HUES64 (cell line): ENCODE results near the gene CSTA.
A peak's percentile ranks its signal among the peaks of the same experiment; 100 is the strongest.

ENCODE experiments used
- H3K27ac ChIP-seq: 2 replicates; pipeline ENCODE4 v1.7.0; 2013; ENCODE audit warnings: low read depth, low read length, inconsistent platforms
- H3K27me3 ChIP-seq: 2 replicates; pipeline ENCODE4 v1.6.1; 2013; ENCODE audit warnings: mild to moderate bottlenecking, low read length; ENCODE audit not compliant: insufficient read depth
- H3K36me3 ChIP-seq: 2 replicates; pipeline ENCODE4 v1.6.1; 2013; ENCODE audit warnings: mild to moderate bottlenecking, low read length; ENCODE audit not compliant: insufficient read depth
- H3K4me1 ChIP-seq: 2 replicates; pipeline ENCODE4 v1.6.1; 2013; ENCODE audit warnings: mild to moderate bottlenecking, low read length, moderate library complexity; ENCODE audit not compliant: insufficient read depth
- H3K4me3 ChIP-seq: 2 replicates; pipeline ENCODE4 v1.5.1; 2013; ENCODE audit warnings: mild to moderate bottlenecking, low read length, moderate library complexity
- H3K9ac ChIP-seq: 2 replicates; pipeline ENCODE4 v1.6.1; 2013; ENCODE audit warnings: mild to moderate bottlenecking, low read depth, low read length
- H3K9me3 ChIP-seq: 2 replicates; pipeline ENCODE4 v1.6.1; 2013; ENCODE audit warnings: low read depth, low read length; ENCODE audit not compliant: insufficient read depth
- WGBS: fragments of 150-250, 120-280 bp; methylation state at CpG from one replicate; pipeline ENCODE4 v1.1.7; 2013; ENCODE audit warnings: missing lambda C conversion rate; 5-methylcytosine and 5-hydroxymethylcytosine counted together

The CSTA gene

DNA sequence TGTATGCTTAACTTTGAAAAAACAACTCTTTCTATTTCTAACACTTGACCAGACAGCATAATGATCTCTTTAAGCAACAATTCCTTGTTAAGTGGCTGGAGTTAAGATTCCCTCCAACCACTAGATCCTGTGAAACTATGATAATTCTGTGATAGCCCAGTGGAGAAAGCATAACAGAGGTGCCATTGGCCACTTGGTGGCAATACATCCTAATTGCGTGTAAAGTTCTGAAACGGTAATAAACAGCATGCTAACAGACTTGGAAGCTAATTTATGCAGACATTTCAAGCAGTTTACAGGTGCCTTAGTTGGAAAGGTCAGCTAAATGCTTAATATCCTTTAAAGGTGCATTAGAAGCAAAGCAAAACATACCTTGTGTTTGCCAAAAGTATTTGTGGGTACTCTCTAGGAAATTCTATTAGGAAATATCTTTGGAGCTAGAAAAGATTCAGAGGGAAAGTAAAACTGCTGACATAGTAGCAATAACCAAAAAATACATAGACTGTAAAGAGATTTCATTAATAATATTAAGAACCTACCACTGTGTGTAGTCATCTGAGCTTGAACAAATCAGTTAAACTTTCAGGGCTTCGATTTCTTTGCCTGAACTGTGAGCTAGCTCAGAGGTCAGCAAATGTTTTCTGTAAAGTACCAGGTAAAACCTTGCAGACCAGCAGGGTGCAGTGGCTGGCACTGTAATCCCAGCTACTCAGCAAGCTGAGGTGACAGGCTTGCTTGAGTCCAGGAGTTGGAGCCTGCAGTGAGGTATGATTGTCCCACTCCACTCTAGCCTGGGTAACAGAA is 19.0 kb upstream of the CSTA start:
- 63% methylated on average over 3 of the region's 3 CpGs for WGBS
- no peaks in the 10 kb centered on the region for H3K27me3 ChIP-seq
- no peak overlapping the region for H3K27ac ChIP-seq
- no peaks in the 10 kb centered on the region for H3K4me1 ChIP-seq
- no peak overlapping the region for H3K9ac ChIP-seq
- no peaks in the 10 kb centered on the region for H3K36me3 ChIP-seq
- H3K9me3 ChIP-seq, result no peaks in the 10 kb centered on the region
- H3K4me3 ChIP-seq, result no peak overlapping the region

DNA sequence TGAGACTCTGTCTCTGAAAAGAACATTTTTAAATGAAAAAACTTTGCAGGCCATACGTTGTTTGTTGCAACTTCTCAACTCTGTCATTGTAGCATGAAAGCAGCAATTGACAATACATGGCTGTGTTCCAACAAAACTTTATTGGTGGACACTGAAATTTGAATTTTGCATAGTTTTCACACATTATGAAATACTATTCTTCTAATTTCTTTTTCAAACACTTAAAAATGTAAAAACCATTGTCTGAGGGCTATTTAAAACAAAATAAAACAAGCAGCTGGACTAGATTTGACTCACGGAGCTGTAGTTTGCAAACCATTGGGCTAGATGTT is 18.5 kb upstream of the CSTA start:
- no peaks in the 10 kb centered on the region for H3K36me3 ChIP-seq
- H3K4me3 ChIP-seq, result no peak overlapping the region
- H3K27me3 ChIP-seq, result no peaks in the 10 kb centered on the region
- H3K9ac ChIP-seq, result no peak overlapping the region
- H3K9me3 ChIP-seq, result no peaks in the 10 kb centered on the region
- WGBS, result 73% methylated on average over 2 of the region's 2 CpGs
- no peak overlapping the region for H3K27ac ChIP-seq
- no peaks in the 10 kb centered on the region for H3K4me1 ChIP-seq

- Histone ChIP-seq H3K27ac (no peak overlapping the region), H3K9ac (no peak overlapping the region), H3K9me3 (no peaks in the 10 kb centered on the region), H3K4me1 (no peaks in the 10 kb centered on the region), H3K27me3 (no peaks in the 10 kb centered on the region), H3K36me3 (no peaks in the 10 kb centered on the region), H3K4me3 (no peak overlapping the region)
- 88% methylated on average over 4 of the region's 4 CpGs for WGBS
Measured at GRCh38 chr3:122307094-122307687, 17.9 kb upstream of the CSTA start.

DNA sequence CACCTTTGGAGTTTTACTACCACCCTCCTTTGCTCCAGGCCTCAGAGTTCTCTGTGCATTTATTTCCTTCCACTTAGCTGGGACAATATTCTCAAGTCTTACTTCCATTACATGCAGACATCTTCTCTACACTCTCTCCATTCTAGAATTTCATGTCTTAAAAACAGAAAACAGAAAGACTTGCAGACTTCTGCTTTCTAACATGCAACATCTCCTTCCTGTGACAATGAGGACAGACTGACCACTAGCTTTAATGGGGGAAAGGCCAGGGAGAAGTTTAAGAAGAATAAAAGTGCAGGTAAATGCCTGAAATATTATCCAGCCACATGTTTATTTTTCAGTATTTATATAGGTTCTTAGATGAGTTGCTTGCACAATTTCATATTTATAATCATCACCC is 17.1 kb upstream of the CSTA start:
- H3K27me3 ChIP-seq, result no peaks in the 10 kb centered on the region
- H3K27ac ChIP-seq, result no peak overlapping the region
- no peaks in the 10 kb centered on the region for H3K9me3 ChIP-seq
- no peaks in the 10 kb centered on the region for H3K4me1 ChIP-seq
- H3K4me3 ChIP-seq, result no peak overlapping the region
- H3K9ac ChIP-seq, result no peak overlapping the region
- no peaks in the 10 kb centered on the region for H3K36me3 ChIP-seq

- H3K4me3 ChIP-seq, result no peak overlapping the region
- WGBS, result 85% methylated on average over 1 of the region's 1 CpG
- no peaks in the 10 kb centered on the region for H3K27me3 ChIP-seq
- no peaks in the 10 kb centered on the region for H3K4me1 ChIP-seq
- no peak overlapping the region for H3K9ac ChIP-seq
- no peaks in the 10 kb centered on the region for H3K36me3 ChIP-seq
- no peak overlapping the region for H3K27ac ChIP-seq
- no peaks in the 10 kb centered on the region for H3K9me3 ChIP-seq
Measured at GRCh38 chr3:122310361-122310760, 14.7 kb upstream of the CSTA start.

DNA sequence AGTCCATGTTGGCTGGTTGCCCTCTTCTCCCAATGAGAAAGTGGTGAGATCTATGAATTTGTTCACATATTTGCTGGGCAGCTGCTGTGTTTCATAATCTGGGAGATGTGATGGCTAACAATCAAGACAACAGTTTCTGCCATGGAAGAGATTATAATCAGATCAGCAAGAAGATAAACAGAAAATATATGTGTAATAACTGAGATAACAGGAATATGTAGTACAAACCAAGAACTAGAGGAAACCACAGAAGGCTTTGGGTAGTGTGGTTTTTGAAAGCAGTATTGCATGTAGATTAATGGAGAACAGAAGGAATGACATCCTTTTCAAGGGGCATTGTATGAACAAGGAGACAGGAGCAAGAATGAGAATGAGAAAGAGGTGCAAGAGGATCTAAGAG is 12.2 kb upstream of the CSTA start:
- Histone ChIP-seq H3K27me3 (no peaks in the 10 kb centered on the region), H3K4me3 (no peak overlapping the region), H3K36me3 (no peaks in the 10 kb centered on the region), H3K9ac (no peak overlapping the region), H3K27ac (no peak overlapping the region), H3K4me1 (no peaks in the 10 kb centered on the region), H3K9me3 (no peaks in the 10 kb centered on the region)

GRCh38 chr3:122313281-122313680 is 11.8 kb upstream of the CSTA start:
- WGBS, result 93% methylated on average over 2 of the region's 3 CpGs
- Histone ChIP-seq H3K4me1 (no peaks in the 10 kb centered on the region), H3K9ac (no peak overlapping the region), H3K9me3 (no peaks in the 10 kb centered on the region), H3K27me3 (no peaks in the 10 kb centered on the region), H3K4me3 (no peak overlapping the region), H3K36me3 (no peaks in the 10 kb centered on the region), H3K27ac (no peak overlapping the region)

DNA sequence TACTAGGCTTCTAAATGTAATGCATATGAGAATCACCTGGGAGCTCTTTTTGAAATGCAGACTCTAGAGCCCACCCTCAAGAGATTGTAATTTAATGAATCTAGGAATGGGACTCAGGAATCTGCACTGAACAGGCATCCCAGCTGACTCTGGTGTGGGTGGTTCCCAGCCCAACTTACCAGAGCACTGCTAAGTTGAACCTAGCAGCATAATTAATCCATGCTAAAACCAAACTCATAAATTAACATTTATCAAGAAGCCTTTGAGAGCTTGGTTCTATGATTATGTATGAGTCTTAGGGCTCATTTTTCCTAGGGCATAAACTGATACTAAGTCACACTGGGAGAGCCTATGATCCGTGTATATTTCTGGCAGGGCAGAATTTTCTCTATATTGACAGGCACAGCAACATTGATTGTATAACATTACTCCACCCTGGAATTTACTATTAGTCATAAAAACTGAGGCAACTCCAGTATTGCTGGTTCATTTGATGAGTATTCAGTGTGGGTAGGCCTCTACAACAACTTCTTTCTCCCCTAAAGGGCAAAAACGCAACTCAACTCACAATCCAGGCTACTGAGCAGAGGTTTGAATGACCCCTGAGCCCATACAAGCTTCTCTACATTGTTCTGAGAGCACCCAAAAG is 10.7 kb upstream of the CSTA start:
- Histone ChIP-seq H3K27me3 (no peaks in the 10 kb centered on the region), H3K36me3 (no peaks in the 10 kb centered on the region)
- WGBS, result 84% methylated on average over 2 of the region's 2 CpGs

DNA sequence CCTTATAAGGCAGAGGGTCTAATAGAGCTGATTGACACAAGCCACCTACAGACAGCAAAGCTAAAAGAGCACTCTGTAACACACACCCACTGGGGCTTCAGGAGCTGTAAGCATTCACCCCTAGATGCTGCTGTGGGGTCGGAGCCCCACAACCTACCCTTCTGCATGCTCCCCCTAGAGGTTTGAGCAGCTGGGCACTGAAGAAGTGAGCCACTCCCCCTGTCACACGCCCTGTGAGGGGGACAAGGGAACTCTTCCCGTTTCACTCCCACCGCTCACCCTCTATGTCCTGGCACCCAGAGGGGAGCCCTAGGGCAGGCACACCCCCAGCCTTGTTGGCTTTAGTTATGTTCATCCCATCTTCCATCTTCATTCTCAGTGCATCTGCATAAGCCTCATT is 9.4 kb upstream of the CSTA start:
- Histone ChIP-seq H3K4me3 (peak overlapping the region; percentile 20; the same call in 1 of the 2 replicates), H3K9me3 (peaks cover 11% of the 10 kb centered on the region; the same call in 1 of the 2 replicates), H3K36me3 (no peaks in the 10 kb centered on the region), H3K27ac (no peak overlapping the region), H3K9ac (no peak overlapping the region), H3K4me1 (no peaks in the 10 kb centered on the region), H3K27me3 (no peaks in the 10 kb centered on the region)
- WGBS, result 70% methylated on average over 4 of the region's 4 CpGs

More for the DNA sequence above, 10.7 kb upstream of the CSTA start:
- Histone ChIP-seq H3K27ac (no peak overlapping the region), H3K9me3 (0 out of 2 replicates have a peak, but pooled peaks cover under 1% of the 10 kb centered on the region), H3K4me3 (no peak overlapping the region), H3K4me1 (no peaks in the 10 kb centered on the region), H3K9ac (no peak overlapping the region)

DNA sequence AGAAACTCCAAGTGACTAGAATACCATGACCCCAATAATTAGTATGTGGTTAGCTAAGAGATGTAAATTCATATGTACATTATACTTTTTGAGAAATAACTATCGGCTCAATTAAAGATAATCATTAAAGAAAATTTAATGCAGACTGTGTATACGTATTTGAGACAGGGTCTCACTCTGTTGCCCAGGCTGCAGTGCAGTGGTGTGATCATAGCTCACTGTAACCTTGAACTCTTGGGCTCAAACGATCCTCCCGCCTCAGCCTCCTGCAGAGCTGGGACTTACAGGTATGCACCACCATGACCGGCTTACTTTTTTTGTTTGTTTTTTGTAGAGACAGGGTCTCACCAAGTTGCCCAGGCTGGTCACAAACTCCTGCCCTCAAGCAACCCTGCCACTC is 8.7 kb upstream of the CSTA start:
- Histone ChIP-seq H3K4me3 (no peak overlapping the region), H3K27me3 (no peaks in the 10 kb centered on the region), H3K9me3 (peaks cover 11% of the 10 kb centered on the region; the same call in 1 of the 2 replicates), H3K36me3 (no peaks in the 10 kb centered on the region), H3K27ac (no peak overlapping the region), H3K4me1 (no peaks in the 10 kb centered on the region), H3K9ac (no peak overlapping the region)
- WGBS, result 78% methylated on average over 5 of the region's 5 CpGs

DNA sequence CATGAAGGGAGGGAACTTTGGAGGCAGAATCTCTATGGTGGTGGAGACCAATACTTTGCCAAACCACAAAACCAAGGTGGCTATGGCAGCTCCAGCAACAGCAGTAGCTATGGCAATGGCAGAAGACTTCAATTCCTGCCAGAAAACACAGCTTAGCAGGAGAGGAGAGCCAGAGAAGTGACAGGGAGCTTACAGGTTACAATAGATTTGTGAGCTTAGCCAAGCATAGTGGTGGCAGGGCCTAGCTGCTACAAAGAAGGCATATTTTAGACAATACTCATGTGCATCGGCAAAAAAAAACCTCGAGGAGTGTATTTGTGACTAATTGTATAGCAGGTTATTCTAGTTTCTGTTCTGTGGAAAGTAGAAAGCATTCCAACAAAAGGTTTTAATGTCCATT is 6.4 kb upstream of the CSTA start:
- H3K36me3 ChIP-seq, result no peaks in the 10 kb centered on the region
- H3K27ac ChIP-seq, result no peak overlapping the region
- no peak overlapping the region for H3K9ac ChIP-seq
- H3K4me1 ChIP-seq, result no peaks in the 10 kb centered on the region
- no peak overlapping the region for H3K4me3 ChIP-seq
- peaks cover 11% of the 10 kb centered on the region; the same call in 1 of the 2 replicates for H3K9me3 ChIP-seq
- WGBS, result 100% methylated on average over 2 of the region's 2 CpGs
- H3K27me3 ChIP-seq, result no peaks in the 10 kb centered on the region
